ENCODE measurements around the gene PEMT.
A peak's percentile ranks its signal among the peaks of the same experiment; 100 is the strongest.

Gene PEMT

GRCh38 chr17:17537311-17538099 is 54.0 kb downstream of the PEMT start (continued):
- TF ChIP-seq ZNF138 (tag by site-specific recombination; IDR thresholded peaks at IDR 0.05; ENCODE audit: borderline replicate concordance) = no peak
- TF ChIP-seq ZNF544 (tag by site-specific recombination; IDR thresholded peaks at IDR 0.05) = no peak
- no peak for TF ChIP-seq ZNF311 (tag by site-specific recombination; IDR thresholded peaks at IDR 0.05; ENCODE audit: borderline replicate concordance)
- TF ChIP-seq ZNF510 (tag by site-specific recombination; IDR thresholded peaks at IDR 0.05; ENCODE audit: insufficient replicate concordance) = no peak
- peak; percentile 89 for TF ChIP-seq GLIS1 (tag by site-specific recombination; IDR thresholded peaks at IDR 0.05)
- TF ChIP-seq ZNF473 (tag by site-specific recombination; IDR thresholded peaks at IDR 0.05) = no peak
- TF ChIP-seq ZNF449 (tag by site-specific recombination; IDR thresholded peaks at IDR 0.05) = peak; percentile 81
- no peak for TF ChIP-seq ZNF214 (tag by site-specific recombination; IDR thresholded peaks at IDR 0.05; ENCODE audit: borderline replicate concordance)
- no peak for TF ChIP-seq ZSCAN30 (tag by site-specific recombination; IDR thresholded peaks at IDR 0.05)
- TF ChIP-seq ZNF549 (tag by site-specific recombination; IDR thresholded peaks at IDR 0.05) = no peak

- H3K4me1 ChIP-seq (ENCODE audit: control insufficient read depth, insufficient read depth, low read length) = peaks cover 7% of the 10 kb centered on the region
- CTCF ChIA-PET = no interaction called here
These were observed 54.8 kb downstream of the PEMT start for GRCh38 chr17:17536702-17537101.

GRCh38 chr17:17535957-17536356 is 55.6 kb downstream of the PEMT start:
- Histone ChIP-seq H3K36me3 (ENCODE audit: control insufficient read depth in 2 of 2, insufficient read depth in 1 of 2, low read length in 2 of 2) (no peaks in the 10 kb centered on the region; a peak in 1 of 3 replicates), H3K4me3 (ENCODE audit: low read depth, low read length) (no peak overlapping the region), H3K9me3 (ENCODE audit: control insufficient read depth, insufficient read depth, low read depth, low read length) (0 out of 2 replicates have a peak, but pooled peaks cover 3% of the 10 kb centered on the region), H3K27ac (ENCODE audit: extremely low read depth, low read depth, low read length) (no peak overlapping the region), H3K4me1 (ENCODE audit: control insufficient read depth, insufficient read depth, low read length) (peaks cover 7% of the 10 kb centered on the region)
- ChIA-PET CTCF (interaction anchor here (1.0 kb wide), 1 partner anchor 78 kb away, joined by 3 read pairs; no protein-coding TSS in a partner anchor), POLR2A (interaction anchor here (2.7 kb wide), 1 partner anchor 40 kb away, joined by 8 read pairs; the partner anchor contains the start of gene RASD1)
- no peak for TF ChIP-seq ZBTB7A (tag by site-specific recombination; IDR thresholded peaks at IDR 0.05; ENCODE audit: low read depth)
- TF ChIP-seq ZIC2 (tag by site-specific recombination; IDR thresholded peaks at IDR 0.05) = peak; percentile 92

More at GRCh38 chr17:17536702-17537101, 54.8 kb downstream of the PEMT start:
- POLR2A ChIA-PET = no interaction called here
- Histone ChIP-seq H3K4me3 (ENCODE audit: low read depth, low read length) (no peak overlapping the region), H3K9me3 (ENCODE audit: control insufficient read depth, insufficient read depth, low read depth, low read length) (0 out of 2 replicates have a peak, but pooled peaks cover 2% of the 10 kb centered on the region), H3K36me3 (ENCODE audit: control insufficient read depth in 2 of 2, insufficient read depth in 1 of 2, low read length in 2 of 2) (no peaks in the 10 kb centered on the region; a peak in 1 of 3 replicates), H3K27ac (ENCODE audit: extremely low read depth, low read depth, low read length) (no peak overlapping the region)
- no peak for TF ChIP-seq ZNF211 (tag by site-specific recombination; IDR thresholded peaks at IDR 0.05; ENCODE audit: low read depth)

GRCh38 chr17:17533901-17534441 is 57.5 kb downstream of the PEMT start:
- 0 out of 2 replicates have a peak, but pooled peaks cover 3% of the 10 kb centered on the region for H3K9me3 ChIP-seq (ENCODE audit: control insufficient read depth, insufficient read depth, low read depth, low read length)
- no peak for TF ChIP-seq KLF7 (tag by site-specific recombination; IDR thresholded peaks at IDR 0.05; ENCODE audit: borderline replicate concordance)
- TF ChIP-seq MZF1 (tag by site-specific recombination; IDR thresholded peaks at IDR 0.05; ENCODE audit: borderline replicate concordance) = no peak
- peak; percentile 89 for TF ChIP-seq ZNF146 (tag by site-specific recombination; IDR thresholded peaks at IDR 0.05)
- TF ChIP-seq OSR2 (tag by site-specific recombination; IDR thresholded peaks at IDR 0.05) = 0 out of 2 replicates have a peak, but pooled peaks have one; percentile 33
- H3K4me3 ChIP-seq (ENCODE audit: low read depth, low read length) = no peak overlapping the region
- POLR2A ChIA-PET = interaction anchor here (2.7 kb wide), 1 partner anchor 38 kb away, joined by 8 read pairs; the partner anchor contains the start of gene RASD1
- no peak overlapping the region for H3K27ac ChIP-seq (ENCODE audit: extremely low read depth, low read depth, low read length)
- CTCF ChIA-PET = interaction anchor here (0.6 kb wide), 1 partner anchor 177 kb away, joined by 3 read pairs; no protein-coding TSS in a partner anchor
- no peaks in the 10 kb centered on the region; a peak in 1 of 3 replicates for H3K36me3 ChIP-seq (ENCODE audit: control insufficient read depth in 2 of 2, insufficient read depth in 1 of 2, low read length in 2 of 2)
- peaks cover 7% of the 10 kb centered on the region for H3K4me1 ChIP-seq (ENCODE audit: control insufficient read depth, insufficient read depth, low read length)

Measured in HEK293 (cell line).